ENCODE measurements around the gene TMEM186. TPM values are rescaled to one million over a fixed set of nuclear protein-coding genes. Genes with fewer than 3 reads are reported as not detected.

The TMEM186 gene
- total RNA-seq, 1 experiment from 2014 or later: 12.4 TPM

GRCh38 chr16:8782673-8783072, 14.8 kb downstream of the TMEM186 start:
- in situ Hi-C loops (cut with HindIII; ENCODE audit: low pct_unique_long_range_greater_than_20kb, low sequenced_read_pairs): no loop called here
- Histone ChIP-seq H3K36me3 (ENCODE audit: control insufficient read depth, insufficient read depth, low read length) (no peaks in the 10 kb centered on the region), H3K9me3 (ENCODE audit: control insufficient read depth, insufficient read depth, low read depth, low read length) (no peaks in the 10 kb centered on the region), H3K27me3 (ENCODE audit: control insufficient read depth, insufficient read depth, low read length) (no peaks in the 10 kb centered on the region), H3K4me1 (ENCODE audit: control insufficient read depth, insufficient read depth, low read length) (no peaks in the 10 kb centered on the region), H3K27ac (ENCODE audit: low read length) (no peak overlapping the region), H3K4me3 (ENCODE audit: low read depth in 2 of 2, low read length in 2 of 2) (no peak overlapping the region)
- POLR2A ChIA-PET: no interaction called here
- ATAC-seq: no peak
- DNase-seq (ENCODE audit: low read depth, low spot score): no peak
- intact Hi-C loops (cut with micrococcal nuclease; ENCODE audit: unreplicated experiment): no loop called here
- no TSS peak for BruUV-seq (replicated peaks)
- CTCF ChIA-PET: no interaction called here
- no peak for TF ChIP-seq CTCF (IDR thresholded peaks at IDR 0.05)
- no peak for TF ChIP-seq POLR2AphosphoS5 (IDR thresholded peaks at IDR 0.05; ENCODE audit: low read depth, low read length)
- TF ChIP-seq SIN3A (IDR thresholded peaks at IDR 0.05; ENCODE audit: borderline replicate concordance, insufficient read depth, low read depth, low read length): no peak
- TF ChIP-seq REST (IDR thresholded peaks at IDR 0.05; ENCODE audit: insufficient read depth in 1 of 2, low read depth in 2 of 2, low read length in 1 of 2): no peak
- no peak for TF ChIP-seq TCF7L2 (IDR thresholded peaks at IDR 0.05; ENCODE audit: low read depth, low read length)

- ChIA-PET POLR2A (no interaction called here), CTCF (no interaction called here)
- no TSS peak for BruUV-seq (replicated peaks)
- Histone ChIP-seq H3K4me1 (ENCODE audit: control insufficient read depth, insufficient read depth, low read length) (no peaks in the 10 kb centered on the region), H3K27me3 (ENCODE audit: control insufficient read depth, insufficient read depth, low read length) (no peaks in the 10 kb centered on the region), H3K27ac (ENCODE audit: low read length) (no peak overlapping the region), H3K9me3 (ENCODE audit: control insufficient read depth, insufficient read depth, low read depth, low read length) (no peaks in the 10 kb centered on the region), H3K36me3 (ENCODE audit: control insufficient read depth, insufficient read depth, low read length) (no peaks in the 10 kb centered on the region), H3K4me3 (ENCODE audit: low read depth in 2 of 2, low read length in 2 of 2) (no peak overlapping the region)
- in situ Hi-C loops (cut with HindIII; ENCODE audit: low pct_unique_long_range_greater_than_20kb, low sequenced_read_pairs): no loop called here
- intact Hi-C loops (cut with micrococcal nuclease; ENCODE audit: unreplicated experiment): no loop called here
- TF ChIP-seq POLR2AphosphoS5 (IDR thresholded peaks at IDR 0.05; ENCODE audit: low read depth, low read length) (no peak), SIN3A (IDR thresholded peaks at IDR 0.05; ENCODE audit: borderline replicate concordance, insufficient read depth, low read depth, low read length) (no peak), TCF7L2 (IDR thresholded peaks at IDR 0.05; ENCODE audit: low read depth, low read length) (no peak), REST (IDR thresholded peaks at IDR 0.05; ENCODE audit: insufficient read depth in 1 of 2, low read depth in 2 of 2, low read length in 1 of 2) (no peak), CTCF (IDR thresholded peaks at IDR 0.05) (no peak)
- no peak for ATAC-seq
- DNase-seq (ENCODE audit: low read depth, low spot score): no peak
These were observed 15.6 kb downstream of the TMEM186 start for GRCh38 chr16:8781797-8782196.
